ENCODE measurements around the gene EFNA1. TPM values are rescaled to one million over a fixed set of nuclear protein-coding genes. Genes with fewer than 3 reads are reported as not detected.

The EFNA1 gene
- total RNA-seq, 6 experiments from 2014 or later = 87.5 to 419 (median 196) TPM

DNA sequence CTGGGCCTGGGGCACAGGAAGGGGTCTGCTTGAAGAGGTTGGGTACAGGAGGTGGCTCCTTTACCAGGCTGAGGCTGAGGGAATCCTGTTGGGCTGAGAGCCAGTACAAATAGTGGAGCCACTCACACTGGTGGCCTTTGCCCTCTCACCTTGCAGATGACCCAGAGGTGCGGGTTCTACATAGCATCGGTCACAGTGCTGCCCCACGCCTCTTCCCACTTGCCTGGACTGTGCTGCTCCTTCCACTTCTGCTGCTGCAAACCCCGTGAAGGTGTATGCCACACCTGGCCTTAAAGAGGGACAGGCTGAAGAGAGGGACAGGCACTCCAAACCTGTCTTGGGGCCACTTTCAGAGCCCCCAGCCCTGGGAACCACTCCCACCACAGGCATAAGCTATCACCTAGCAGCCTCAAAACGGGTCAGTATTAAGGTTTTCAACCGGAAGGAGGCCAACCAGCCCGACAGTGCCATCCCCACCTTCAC is 6.2 kb downstream of the EFNA1 start:
- WGBS (ENCODE audit: insufficient coverage, low coverage, low lambda C conversion rate, missing lambda C conversion rate) = 35% methylated on average over 3 of the region's 7 CpGs
- no peaks in the 10 kb centered on the region for H3K9me3 ChIP-seq
- H3K27me3 ChIP-seq = no peaks in the 10 kb centered on the region
- peaks cover 0 to 45% (median 20%) of the 10 kb centered on the region in 4 donors for H3K4me1 ChIP-seq
- H3K27ac ChIP-seq = peak overlapping the region; percentile 97 to 100 (median 99)
- peak overlapping the region in 2 of 3 donors; percentile 84 to 96 for H3K4me3 ChIP-seq
- intact Hi-C loops (cut with DNase I) = no loop called here
- DNase-seq = peak; percentile 67 to 87 (median 78)
- ATAC-seq = peak; percentile 12 to 46 (median 35)
- peaks cover 0 to 52% (median 30%) of the 10 kb centered on the region in 4 donors for H3K36me3 ChIP-seq
- TF ChIP-seq, protein P1, sequence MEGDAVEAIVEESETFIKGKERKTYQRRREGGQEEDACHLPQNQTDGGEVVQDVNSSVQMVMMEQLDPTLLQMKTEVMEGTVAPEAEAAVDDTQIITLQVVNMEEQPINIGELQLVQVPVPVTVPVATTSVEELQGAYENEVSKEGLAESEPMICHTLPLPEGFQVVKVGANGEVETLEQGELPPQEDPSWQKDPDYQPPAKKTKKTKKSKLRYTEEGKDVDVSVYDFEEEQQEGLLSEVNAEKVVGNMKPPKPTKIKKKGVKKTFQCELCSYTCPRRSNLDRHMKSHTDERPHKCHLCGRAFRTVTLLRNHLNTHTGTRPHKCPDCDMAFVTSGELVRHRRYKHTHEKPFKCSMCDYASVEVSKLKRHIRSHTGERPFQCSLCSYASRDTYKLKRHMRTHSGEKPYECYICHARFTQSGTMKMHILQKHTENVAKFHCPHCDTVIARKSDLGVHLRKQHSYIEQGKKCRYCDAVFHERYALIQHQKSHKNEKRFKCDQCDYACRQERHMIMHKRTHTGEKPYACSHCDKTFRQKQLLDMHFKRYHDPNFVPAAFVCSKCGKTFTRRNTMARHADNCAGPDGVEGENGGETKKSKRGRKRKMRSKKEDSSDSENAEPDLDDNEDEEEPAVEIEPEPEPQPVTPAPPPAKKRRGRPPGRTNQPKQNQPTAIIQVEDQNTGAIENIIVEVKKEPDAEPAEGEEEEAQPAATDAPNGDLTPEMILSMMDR (IDR thresholded peaks at IDR 0.05) = no peak
- TF ChIP-seq POLR2A (IDR thresholded peaks at IDR 0.05) = no peak

DNA sequence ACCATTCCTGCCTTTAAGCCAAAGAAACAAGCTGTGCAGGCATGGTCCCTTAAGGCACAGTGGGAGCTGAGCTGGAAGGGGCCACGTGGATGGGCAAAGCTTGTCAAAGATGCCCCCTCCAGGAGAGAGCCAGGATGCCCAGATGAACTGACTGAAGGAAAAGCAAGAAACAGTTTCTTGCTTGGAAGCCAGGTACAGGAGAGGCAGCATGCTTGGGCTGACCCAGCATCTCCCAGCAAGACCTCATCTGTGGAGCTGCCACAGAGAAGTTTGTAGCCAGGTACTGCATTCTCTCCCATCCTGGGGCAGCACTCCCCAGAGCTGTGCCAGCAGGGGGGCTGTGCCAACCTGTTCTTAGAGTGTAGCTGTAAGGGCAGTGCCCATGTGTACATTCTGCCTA is 6.6 kb downstream of the EFNA1 start:
- WGBS (ENCODE audit: insufficient coverage, low coverage, low lambda C conversion rate, missing lambda C conversion rate) = 7% methylated on average over 1 of the region's 1 CpG

DNA sequence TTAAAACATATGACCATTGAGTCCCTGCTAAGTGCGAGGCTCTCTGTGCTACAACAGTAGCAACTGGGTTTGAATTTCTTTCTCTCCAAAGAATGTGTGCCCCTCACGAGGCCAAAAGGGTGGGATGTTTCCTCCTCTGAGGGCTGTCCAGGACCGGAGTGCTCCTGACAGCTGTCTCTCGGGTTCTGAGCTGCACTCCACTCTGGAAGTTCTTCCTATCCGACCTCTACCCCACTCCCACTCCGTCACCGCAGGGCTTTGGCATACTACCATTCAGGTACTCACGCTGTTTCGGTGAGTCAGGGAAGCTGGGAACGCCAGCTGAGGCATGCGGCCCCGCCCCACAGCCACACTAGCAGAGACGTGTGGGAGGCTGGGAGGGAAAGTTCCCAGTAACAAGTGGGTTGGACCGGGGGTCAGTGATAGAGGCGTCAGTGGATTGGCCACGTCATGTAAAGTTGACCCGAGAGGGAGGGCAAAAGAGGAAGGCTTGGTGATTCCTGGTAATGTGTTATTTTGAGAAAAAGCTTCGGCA is 7.3 kb downstream of the EFNA1 start:
- TF ChIP-seq POLR2A (IDR thresholded peaks at IDR 0.05) = no peak
- TF ChIP-seq, protein P1 (IDR thresholded peaks at IDR 0.05) = no peak
- Histone ChIP-seq H3K36me3 (peaks cover 0 to 46% (median 25%) of the 10 kb centered on the region in 4 donors), H3K9me3 (no peaks in the 10 kb centered on the region), H3K27me3 (no peaks in the 10 kb centered on the region), H3K4me1 (peaks cover 0 to 52% (median 21%) of the 10 kb centered on the region in 4 donors), H3K4me3 (peak overlapping the region; percentile 43 to 96 (median 84)), H3K27ac (peak overlapping the region; percentile 97 to 100 (median 99))
- ATAC-seq (peak; percentile 49 to 68 (median 54)), DNase-seq (peak; percentile 88 to 94 (median 91))
- intact Hi-C loops (cut with DNase I) = no loop called here
- 2% methylated on average over 16 of the region's 18 CpGs for WGBS (ENCODE audit: insufficient coverage, low coverage, low lambda C conversion rate, missing lambda C conversion rate)

More for the DNA sequence above, 6.6 kb downstream of the EFNA1 start:
- ATAC-seq (peak in 3 of 4 donors; percentile 2 to 17 (median 4)), DNase-seq (peak in 1 of 3 donors; percentile 54)
- Histone ChIP-seq H3K4me1 (peaks cover 0 to 50% (median 21%) of the 10 kb centered on the region in 4 donors), H3K27me3 (no peaks in the 10 kb centered on the region), H3K4me3 (peak overlapping the region in 2 of 3 donors; percentile 84 to 96), H3K9me3 (no peaks in the 10 kb centered on the region), H3K27ac (peak overlapping the region; percentile 97 to 100 (median 99)), H3K36me3 (peaks cover 0 to 52% (median 28%) of the 10 kb centered on the region in 4 donors)
- no peak for TF ChIP-seq POLR2A (IDR thresholded peaks at IDR 0.05)
- TF ChIP-seq, protein P1 (IDR thresholded peaks at IDR 0.05) = no peak
- intact Hi-C loops (cut with DNase I) = no loop called here

DNA sequence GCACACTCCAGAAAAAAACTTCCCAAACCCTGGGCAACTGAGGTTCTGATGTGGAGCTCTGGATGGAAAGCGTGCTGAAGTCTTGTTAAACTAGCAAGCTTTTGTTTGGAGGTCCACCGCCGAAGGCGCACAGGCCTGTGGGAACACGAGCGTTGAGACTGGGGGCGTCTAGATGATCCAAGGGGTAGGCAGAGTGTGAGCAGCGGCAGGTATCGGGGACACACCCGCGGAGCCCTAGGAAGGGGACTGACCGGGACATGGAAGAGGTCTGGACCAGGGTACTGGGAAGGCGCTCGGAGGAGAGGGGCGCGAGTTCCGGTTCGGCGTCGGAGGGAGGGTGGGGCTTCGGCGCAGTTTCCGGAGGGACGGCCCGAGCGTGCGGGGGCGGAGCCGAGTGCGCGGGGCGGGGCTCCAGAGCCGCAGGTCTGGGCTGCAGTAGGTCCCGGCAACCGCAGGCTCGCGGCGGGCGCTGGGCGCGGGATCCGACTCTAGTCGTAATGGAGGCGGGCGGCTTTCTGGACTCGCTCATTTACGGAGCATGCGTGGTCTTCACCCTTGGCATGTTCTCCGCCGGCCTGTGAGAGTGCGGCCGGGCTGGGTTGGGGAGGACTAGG is 7.8 kb downstream of the EFNA1 start, which contains the start of gene SLC50A1:
TSS of gene SLC50A1 (plus strand) at position 438 of the 614 bp plus-strand sequence. CDS start at position 498, 60 bp downstream.
- ATAC-seq = peak; percentile 57 to 80 (median 75)
- intact Hi-C loops (cut with DNase I) = no loop called here
- no peaks in the 10 kb centered on the region for H3K9me3 ChIP-seq
- 3% methylated on average over 14 of the region's 52 CpGs for WGBS (ENCODE audit: insufficient coverage, low coverage, low lambda C conversion rate, missing lambda C conversion rate)
- peak within 1 kb of the TSS; percentile 43 to 96 (median 84) for H3K4me3 ChIP-seq
- H3K4me1 ChIP-seq = peaks cover 0 to 52% (median 21%) of the 10 kb centered on the region in 4 donors
- H3K36me3 ChIP-seq = peaks cover 0 to 43% (median 22%) of the 10 kb centered on the region in 4 donors
- peak; percentile 96 to 97 (median 97) for DNase-seq
- peak within 1 kb of the TSS; percentile 97 to 100 (median 99) for H3K27ac ChIP-seq
- H3K27me3 ChIP-seq = no peaks in the 10 kb centered on the region
- peak; percentile 95 for TF ChIP-seq POLR2A (IDR thresholded peaks at IDR 0.05)
- TF ChIP-seq, protein P1 (IDR thresholded peaks at IDR 0.05) = peak in 3 of 4 donors; percentile 27 to 60 (median 31)

Data from right lobe of liver (tissue), 6 donors.